IPS DF 4.7 (cell line): ENCODE results near the gene CXXC5.

Experiments
- DNase-seq: peaks from one replicate; pipeline ENCODE4 v3.0.0-alpha.2; 2013; ENCODE audit warnings: low spot score; ENCODE audit errors: extremely low read depth

CXXC5 gene

DNA sequence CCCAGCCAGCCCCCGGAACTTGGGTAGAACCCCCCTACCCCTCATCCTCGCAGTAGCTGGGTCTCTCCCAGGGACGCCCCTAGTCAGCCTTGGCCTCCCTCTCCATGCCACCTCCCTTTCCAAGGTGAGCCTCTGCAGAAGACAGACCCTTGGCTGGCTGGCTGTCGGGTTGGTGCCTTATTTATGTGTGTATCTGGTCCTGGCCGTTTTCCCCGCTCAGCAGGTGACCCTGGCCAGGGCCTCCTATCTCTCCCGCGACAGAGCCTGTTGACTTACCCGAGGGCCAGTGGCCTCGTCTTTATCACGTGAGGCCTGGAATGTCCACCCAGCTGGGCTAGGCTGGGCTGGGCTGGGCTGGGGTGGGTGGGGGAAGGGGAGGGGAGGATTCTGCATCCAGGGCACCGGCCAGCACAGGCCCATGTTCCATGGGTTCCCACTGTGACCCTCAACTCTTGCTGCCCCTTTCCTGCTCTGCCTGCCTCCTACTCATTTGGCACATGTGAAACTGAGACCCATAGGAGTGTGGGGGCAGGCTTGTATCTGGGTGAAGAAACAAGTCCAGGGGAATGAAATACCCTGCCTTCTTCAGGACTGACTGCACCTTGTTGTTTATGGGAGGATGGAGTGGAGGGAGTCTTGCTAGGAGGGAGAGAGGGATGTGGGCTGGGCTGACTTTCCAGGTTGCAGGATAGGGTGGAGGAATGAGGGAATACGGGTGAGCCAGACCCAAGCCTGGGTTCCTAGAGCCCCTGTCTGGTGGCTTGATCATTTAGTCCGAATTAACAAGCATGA, 3.1 kb downstream of the CXXC5 start:
- no peak for DNase-seq

GRCh38 chr5:139651853-139652787, 4.0 kb downstream of the CXXC5 start:
- no peak for DNase-seq

DNA sequence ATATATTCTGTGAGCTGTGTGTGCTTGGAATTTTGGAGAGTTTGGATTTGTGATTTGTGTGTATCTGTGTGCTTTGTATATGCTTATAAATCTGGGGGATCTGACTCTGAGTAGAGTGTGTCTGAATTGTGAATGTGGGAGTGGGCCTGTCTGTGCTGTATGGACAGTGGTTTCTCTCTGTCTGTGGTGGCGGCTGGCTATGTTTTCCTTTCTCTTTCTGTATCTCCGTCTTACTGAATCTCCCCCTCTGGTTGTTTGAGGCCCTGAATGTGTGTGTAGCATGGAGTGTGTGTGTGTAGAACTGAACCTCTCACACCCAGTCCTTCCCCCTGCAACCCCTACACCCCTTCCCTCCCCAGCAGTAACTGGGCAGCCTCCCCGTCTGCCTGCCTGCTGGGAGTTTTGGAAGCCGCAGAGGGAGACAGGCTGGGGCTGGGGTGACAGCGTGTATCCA, 4.7 kb downstream of the CXXC5 start:
- DNase-seq: no peak

GRCh38 chr5:139653616-139654015, 5.5 kb downstream of the CXXC5 start:
- DNase-seq: no peak

DNA sequence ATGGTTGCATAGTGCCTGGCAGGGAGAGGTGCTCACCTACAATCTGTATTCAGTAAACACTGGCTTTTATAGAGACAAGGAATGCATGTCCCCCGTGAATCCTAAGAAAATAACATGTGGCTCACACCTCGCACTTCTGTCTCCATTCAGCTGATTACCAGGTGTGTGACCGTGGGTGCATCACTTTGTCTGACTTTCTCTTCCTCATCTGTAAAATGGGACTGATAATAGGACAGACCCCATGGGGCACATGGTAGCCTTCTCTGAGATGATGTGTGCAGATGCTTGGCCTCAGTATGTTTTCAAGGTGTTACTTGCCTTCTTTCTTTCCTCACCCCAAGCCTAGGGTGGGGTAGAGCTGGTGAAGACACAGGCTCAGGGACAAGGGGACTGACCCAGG, 6.3 kb downstream of the CXXC5 start:
- DNase-seq: no peak

DNA sequence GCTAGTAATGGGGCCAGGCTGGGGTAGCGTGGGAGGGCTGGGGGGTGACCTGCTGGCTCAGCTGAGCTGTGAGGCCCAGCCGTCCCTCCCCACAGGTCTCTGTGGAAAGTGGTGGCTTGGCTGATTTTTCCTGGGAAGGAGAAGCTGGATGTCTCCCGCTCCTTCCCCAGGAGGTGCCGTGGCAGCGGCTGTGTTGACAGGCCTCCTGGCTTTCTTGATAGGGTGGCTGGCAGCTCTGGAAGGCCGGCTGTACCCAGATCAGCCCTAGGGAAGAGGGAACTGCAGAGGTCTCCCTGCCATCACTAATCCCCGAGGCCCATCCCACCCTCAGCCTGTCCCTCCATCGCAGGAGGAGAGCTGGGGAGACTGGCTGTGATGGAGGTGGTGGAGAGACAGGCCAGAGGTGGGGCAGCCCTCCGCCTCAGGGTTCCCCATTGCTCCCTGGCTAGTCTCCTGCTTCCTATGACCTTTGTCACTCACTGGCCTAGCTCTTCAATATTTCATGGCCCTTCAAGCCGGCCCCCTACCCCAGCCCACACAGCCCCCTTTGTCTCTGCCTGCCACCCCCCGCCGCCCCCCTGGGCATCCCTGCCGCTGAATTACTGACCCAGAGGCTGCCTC, 6.8 kb downstream of the CXXC5 start:
- no peak for DNase-seq

DNA sequence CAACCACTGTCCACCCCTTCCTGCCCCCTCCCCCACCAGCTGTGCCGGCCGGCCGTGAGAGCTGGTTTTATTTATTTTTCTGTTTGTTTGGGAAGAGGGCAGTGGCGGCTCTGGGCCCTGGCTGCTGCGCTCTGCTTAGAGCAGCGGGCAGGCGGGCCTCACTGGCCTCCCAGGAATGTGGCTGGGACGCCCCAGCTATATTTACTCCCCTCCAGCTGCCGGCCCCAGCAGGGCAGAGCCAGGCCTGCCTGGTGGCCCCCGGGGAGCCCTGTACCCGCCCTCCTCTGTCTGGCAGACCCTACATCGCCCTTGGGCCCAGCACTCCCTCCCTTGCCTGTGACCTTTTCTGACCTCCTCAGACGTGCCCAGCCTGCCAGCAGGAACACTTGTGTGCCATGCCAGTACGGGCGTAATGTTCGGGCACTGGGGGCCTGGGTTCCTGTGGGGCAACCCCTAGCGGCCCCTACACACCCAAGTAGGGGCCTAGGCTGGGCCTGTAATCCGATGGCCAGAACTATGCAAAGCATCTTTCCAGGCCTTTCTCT, 7.7 kb downstream of the CXXC5 start:
- DNase-seq: no peak

- DNase-seq: no peak
Observed at GRCh38 chr5:139657363-139658321, 9.5 kb downstream of the CXXC5 start.

DNA sequence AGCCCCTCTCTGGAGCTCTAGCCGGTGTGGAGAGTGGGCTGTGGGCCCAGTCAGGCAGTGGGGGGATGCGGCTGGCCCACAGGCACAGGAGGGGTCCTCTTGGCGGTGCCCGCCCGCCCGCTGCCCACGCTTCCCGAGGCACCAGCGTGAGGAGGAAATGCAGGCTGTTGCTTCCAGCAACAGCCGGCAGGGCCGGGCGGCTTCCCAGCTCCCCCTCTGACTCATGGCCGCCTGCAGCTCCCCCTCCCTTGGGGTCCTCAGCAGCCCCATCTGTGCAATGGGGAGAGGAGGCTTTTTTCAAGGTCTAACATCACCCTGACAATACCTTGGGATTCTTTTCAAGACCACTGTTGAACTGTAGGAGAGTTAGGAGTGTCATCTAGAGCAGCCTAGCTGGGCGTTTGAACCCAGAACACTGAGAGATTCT, 10.4 kb downstream of the CXXC5 start:
- DNase-seq: no peak

- DNase-seq: no peak
Observed at GRCh38 chr5:139658928-139659667, 10.9 kb downstream of the CXXC5 start.

- no peak for DNase-seq
Observed at GRCh38 chr5:139659695-139660101, 11.5 kb downstream of the CXXC5 start.

DNA sequence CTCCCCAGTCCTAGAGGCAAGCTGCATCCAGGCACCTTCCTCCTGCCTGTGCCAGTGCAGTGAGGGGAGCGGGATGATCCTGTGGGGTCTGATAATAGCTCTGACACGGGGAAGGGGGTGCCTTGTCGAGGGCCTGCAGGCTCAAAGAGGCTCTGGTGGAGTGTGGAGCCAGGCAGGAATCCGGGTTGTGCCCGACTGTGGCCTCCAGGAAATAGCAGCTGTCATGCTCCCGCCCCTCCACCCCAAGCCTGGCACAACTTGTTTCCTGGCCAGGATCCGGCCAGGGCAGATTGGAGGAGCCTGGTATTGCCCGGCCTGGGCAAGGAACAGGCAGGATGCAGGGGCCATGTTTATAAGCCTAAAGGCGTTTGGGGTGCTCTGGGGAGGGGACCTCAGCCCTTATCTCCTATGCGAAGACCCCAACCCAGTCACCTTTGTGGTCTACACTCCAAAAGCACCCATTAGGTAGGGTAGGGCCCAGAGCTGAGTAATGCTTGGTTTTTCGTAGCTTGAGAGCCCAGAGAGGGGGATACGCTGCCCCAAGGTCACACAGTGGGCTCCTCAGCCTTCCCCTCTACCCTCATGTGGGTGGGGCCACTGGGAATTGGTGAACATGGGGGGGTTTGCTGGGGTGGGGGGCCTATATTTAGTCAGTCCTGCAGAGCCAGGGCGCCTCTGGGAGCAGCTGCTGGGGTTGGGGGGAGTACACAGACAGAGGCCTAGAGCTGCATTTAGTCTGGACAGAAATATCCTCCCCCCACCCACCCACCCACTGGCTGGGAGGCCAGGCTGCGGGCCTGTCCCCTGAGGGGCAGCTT, 12.2 kb downstream of the CXXC5 start:
- no peak for DNase-seq

- no peak for DNase-seq
Observed at GRCh38 chr5:139660923-139661814, 13.0 kb downstream of the CXXC5 start.

DNA sequence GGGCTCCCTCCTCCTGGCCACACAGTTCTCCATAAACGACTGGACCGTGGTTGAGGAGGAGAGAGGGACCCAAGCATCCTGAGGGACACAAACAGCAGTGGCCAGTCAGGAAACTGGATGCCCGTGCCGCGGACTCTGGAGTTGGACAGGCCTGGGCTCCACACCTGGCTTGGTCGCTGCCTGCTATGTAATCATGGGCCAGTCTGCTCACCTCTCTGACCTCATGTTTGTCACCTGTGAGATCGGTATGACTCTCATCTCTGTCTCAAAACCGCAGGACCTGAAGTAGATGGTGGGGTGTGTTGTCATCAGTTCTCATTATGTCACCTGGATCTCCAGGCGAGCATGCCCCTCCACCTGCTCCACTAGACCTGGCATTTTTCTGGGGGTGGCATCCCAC, 14.5 kb downstream of the CXXC5 start:
- DNase-seq: no peak

- no peak for DNase-seq
Observed at GRCh38 chr5:139663207-139664085, 15.3 kb downstream of the CXXC5 start.

DNA sequence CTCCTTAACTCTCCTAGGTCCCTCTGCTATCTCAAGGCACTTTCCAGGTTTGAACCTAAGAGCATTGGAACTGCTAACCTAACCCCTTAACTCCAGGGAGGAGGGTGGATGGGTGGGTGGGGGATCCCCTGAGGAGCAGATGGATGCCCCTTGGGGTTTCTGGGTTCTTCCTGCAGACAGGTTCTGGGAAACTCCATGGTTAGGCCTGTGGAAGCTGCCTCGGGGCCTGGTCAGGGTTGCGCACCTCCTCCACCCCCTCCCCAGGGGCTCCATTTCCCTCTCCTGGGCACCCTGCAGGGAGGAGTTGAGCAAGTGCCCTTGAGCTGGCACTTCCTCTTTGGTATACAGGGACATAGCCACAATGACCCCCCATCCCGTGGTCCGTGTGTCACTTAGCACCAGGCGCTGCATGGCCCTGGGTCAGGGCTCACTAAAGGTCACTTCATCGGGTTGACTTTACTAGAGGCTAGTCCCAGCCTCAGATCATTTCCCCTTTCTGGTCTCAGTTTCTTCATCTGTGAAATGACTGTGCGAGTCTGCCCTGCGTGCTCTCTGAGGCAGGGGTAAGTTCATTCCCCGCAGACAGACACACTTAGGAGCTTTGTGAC, 16.0 kb downstream of the CXXC5 start:
- no peak for DNase-seq
